NCI-H1048 (cell line): ENCODE data around the gene FABP6.
"Not testable (repeated sequence)": the region's sequence is repeated elsewhere in the genome, so short reads cannot be mapped to it uniquely, and the experiment has no call there.

Source experiments
- DNase-seq: peaks from one replicate; lab custom pipeline; 2025; lab: John Stamatoyannopoulos, UW

FABP6 gene

DNA sequence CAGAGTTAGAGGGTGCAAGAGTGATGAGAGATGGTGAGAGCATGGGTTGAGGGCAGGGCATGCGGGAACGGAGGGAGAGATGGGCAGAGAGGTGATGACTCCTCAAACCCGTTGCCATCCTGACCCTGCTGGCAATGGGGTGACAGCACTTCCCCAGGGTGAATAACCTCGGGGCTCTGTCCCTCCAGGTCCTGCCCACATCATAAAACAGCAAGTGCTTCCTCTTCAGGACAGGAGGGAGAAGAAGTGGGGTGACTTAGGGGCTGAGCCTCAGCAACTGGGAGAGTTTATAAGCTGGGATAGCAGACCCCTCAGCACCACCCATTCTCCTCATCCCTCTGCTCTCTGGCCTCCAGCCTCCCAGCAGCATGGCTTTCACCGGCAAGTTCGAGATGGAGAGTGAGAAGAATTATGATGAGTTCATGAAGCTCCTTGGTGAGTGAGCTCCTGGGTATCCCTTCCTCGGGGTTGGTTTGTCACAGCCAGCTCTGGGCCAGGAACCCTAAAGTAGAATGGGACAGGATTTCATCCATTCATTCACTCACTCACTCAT is at the start of gene FABP6:
TSS of gene FABP6 (plus strand) at position 317 of the 553 bp plus-strand sequence. CDS start at position 369, 52 bp downstream.
- no peak for DNase-seq

- no peak for DNase-seq
Measured at GRCh38 chr5:160180931-160181330, 48.4 kb upstream of the FABP6 start.

DNA sequence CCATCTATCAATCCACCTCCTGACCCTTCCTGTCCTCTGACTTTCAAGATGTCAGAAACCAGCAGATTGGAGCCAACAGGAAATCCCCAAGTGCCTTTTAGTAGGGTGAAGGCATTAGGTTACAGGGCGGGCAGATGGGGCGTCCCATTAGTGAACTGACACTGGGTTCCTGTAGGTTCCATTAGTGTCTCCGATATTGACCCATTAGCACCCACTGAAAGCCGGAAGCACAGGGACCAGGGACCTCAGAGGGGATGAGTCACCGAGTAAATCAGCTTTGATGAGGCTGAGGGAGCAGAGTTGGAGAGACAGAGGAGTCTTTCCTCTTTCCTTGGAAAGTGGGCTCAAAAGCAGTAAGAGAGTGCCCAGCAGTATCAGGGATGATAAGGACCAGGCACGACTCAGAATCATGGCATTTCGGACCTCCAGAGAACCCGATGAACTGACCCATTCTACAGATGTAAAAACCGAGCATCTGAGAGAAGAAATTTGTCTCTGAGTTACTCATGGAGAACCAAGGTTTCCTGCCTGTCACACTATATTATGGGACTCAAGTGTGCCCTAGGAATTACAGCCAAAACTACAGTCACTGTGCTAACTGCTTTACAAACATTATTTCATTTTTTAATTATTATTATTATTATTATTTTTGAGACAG is 47.2 kb upstream of the FABP6 start:
- no peak for DNase-seq

GRCh38 chr5:160183075-160183474 is 46.2 kb upstream of the FABP6 start:
- no peak for DNase-seq

- no peak for DNase-seq
Measured at GRCh38 chr5:160185626-160186360, 43.5 kb upstream of the FABP6 start.

GRCh38 chr5:160186480-160186879 is 42.8 kb upstream of the FABP6 start:
- no peak for DNase-seq

DNA sequence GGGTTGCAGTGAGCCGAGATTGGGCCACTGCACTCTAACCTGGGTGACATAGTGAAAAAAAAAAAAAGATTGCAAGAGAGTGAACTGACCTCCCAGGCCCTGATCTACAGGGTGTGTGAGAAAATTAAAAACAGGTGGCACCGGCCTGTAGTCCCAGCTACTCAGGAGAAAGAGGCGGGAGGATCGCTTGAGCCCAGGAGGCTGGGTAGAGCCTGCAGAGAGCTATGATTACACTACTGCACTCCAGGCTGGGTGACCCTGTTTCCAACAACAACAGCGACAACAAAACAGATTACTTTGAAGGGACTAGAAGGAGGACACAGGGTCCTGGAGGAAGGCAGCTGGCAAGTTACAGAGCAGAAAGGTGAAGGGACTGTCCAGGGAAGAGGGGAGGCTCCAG is 42.2 kb upstream of the FABP6 start:
- no peak for DNase-seq

GRCh38 chr5:160188141-160189015 is 40.9 kb upstream of the FABP6 start:
- no peak for DNase-seq

- no peak for DNase-seq
Measured at GRCh38 chr5:160192424-160192823, 36.9 kb upstream of the FABP6 start.

DNA sequence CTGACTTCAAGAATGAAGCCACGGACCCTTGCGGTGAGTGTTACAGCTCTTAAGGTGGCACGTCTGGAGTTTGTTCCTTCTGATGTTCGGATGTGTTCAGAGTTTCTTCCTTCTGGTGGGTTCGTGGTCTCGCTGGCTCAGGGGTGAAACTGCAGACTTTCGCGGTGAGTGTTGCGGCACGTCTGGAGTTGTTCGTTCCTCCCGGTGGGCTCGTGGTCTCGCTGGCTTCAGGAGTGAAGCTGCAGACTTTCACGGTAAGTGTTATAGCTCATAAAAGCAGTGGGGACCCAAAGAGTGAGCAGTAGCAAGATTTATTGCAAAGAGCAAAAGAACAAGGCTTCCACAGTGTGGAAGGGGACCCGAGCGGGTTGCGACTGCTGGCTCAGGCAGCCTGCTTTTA is 36.2 kb upstream of the FABP6 start:
- DNase-seq = not testable (repeated sequence)

DNA sequence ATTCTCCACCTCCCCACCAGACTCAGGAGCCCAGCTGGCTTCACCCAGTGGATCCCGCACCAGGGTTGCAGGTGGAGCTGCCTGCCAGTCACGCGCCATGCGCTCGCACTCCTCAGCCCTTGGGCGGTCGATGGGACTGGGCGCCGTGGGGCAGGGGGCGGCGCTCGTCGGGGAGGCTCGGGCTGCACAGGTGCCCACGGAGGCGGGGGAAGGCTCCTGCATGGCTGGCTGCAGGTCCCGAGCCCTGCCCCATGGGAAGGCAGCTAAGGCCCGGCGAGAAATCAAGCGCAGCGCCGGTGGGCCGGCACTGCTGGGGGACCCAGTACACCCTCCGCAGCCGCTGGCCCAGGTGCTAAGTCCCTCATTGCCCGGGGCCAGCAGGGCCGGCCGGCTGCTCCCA is 35.5 kb upstream of the FABP6 start:
- not testable (repeated sequence) for DNase-seq

DNA sequence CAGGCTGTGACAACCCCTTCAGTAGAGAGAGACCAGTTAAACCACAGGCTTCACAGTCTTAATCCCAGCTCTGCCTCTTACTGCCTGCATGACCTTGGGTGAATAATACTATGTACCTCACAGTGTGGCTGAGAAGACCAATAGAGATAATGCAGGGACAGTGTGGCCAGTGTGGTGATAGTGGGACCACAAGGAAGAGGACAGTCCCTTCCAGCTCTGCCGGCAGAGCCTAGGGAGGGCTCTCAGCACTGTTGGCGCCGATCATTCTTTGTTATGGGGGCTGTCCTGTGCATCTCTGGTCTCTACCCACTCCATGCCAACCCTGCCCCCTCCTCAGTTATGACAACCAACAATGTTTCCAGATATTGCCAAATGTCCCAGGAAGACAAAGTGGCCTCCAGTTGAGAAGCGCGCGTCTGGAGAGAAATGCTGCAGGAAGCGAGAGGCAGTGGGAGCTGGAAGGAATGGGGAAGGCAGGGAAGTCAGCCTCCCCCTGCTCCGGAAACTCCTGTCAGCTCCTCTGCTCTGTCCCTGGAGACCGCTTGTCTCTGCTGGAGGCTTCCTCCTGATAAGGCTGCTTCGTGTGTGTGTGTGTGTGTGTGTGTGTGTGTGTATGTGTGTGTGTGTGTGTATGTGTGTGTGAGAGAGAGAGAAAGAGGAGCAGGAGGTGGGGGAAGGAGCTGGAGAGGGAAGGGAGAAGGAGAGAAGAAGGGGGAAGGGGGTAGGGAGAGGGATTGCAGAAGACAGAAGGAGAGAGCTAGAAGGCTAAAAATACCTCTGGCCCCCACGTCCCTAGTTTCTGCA is 31.8 kb upstream of the FABP6 start:
- no peak for DNase-seq

GRCh38 chr5:160198146-160198545 is 31.2 kb upstream of the FABP6 start:
- DNase-seq = no peak

DNA sequence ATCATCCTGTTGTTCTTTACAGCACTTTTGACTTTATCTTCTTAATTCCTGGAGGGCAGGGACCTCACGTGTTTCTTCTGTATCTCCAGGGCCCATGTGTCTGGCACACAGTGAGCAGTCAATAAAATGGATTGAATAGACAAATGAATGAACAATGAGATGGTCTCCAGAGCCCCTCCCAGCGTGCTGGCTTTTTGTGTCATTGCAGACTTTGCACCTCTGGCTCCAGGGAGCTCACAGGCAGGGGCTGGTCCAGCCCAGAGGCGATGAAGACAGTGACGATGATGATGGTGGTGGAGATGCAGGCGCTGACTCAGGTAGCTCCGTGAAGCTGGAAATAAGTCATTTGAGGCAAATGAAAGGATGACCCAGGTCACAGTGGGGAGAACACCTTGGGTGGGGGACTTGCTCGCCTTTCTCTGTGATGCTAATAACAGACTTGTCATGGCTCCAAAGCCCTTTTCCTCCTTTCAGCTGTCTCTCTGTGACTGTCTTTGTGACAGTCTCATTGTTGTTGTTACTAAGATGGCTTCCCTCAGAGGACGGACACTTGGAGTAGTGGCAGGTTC is 30.4 kb upstream of the FABP6 start:
- DNase-seq = no peak

- peak; percentile 31 for DNase-seq
Measured at GRCh38 chr5:160199410-160199911, 29.8 kb upstream of the FABP6 start.

- no peak for DNase-seq
Measured at GRCh38 chr5:160207061-160207460, 22.2 kb upstream of the FABP6 start.

DNA sequence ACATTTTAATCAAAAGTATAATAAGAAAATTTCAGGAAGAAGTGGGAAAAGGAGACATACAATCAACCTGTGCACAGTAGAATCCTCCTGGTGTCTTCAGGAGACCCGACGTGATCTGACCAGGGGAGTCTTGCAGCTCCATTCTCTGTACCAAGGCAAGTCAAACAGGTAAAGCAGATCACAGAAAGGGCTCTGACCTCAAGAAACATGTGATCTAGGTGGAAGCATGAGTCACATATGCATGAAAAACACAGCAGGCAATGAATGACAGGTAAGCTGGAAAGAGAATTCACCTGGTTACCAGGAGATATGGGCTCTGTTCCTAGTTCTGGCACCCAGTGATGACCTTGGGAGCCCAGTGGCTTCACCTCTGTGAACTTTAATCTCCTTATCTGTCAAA is 19.4 kb upstream of the FABP6 start:
- DNase-seq = no peak

DNA sequence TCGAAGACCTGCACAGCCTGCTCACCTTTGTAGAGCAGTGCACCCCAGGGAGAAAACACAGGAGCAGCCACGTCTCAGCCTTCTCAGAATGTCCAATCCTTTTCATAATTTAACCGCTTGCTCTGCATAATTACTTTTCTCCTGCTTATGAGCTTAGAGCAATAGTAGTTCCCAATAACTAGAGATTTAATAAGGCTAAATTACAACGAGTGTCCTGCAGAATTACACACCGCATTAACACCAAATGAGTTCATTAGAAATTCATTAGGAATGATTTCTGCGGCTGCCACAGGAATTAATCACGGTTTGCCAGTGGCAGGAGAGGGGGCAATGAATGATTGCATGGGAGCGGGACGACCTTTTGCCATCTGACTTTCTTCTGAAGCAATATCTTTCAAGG is 18.7 kb upstream of the FABP6 start:
- DNase-seq = no peak

GRCh38 chr5:160211352-160211751 is 18.0 kb upstream of the FABP6 start:
- DNase-seq = no peak

DNA sequence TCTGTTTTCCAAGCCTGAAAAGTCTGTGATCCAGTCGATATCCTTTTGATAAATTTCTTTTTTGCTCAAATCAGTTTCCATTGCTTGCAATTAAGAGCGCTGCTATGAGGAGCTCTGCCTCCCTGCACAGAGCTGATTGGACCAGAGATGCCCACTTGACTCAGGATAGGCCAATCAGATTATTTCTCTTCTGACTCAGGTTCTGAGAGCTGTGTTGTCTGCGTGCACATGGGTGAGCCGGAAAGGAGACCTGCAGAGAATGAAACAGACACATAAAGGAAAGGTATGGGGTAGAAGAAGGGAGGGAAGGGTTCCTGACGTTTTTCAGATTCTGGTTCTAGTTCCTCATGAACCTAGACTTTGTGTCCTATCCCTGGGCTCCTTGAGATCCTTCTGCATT is 15.8 kb upstream of the FABP6 start:
- DNase-seq = no peak

- DNase-seq = no peak
Measured at GRCh38 chr5:160219356-160219755, 9.9 kb upstream of the FABP6 start.
